Fibroblast of the aortic adventitia (primary cell): ENCODE data around the gene GLMP. TPM values are rescaled to one million over a fixed set of nuclear protein-coding genes. Genes with fewer than 3 reads are reported as not detected.

ENCODE experiments used
- DNase-seq: peaks from one replicate; pipeline ENCODE4 v3.0.0-alpha.2; 2010; ENCODE audit warnings: low read depth
- H3K4me3 ChIP-seq: 2 replicates; pipeline ENCODE4 v1.5.1; 2011; ENCODE audit warnings: low read depth, mild to moderate bottlenecking, control low read depth, low read length, moderate library complexity
- total RNA-seq: library from RNA; depleted of rRNA; stranded (reverse); fragments of >200 nt; gene quantifications from 2 replicates; pipeline ENCODE4 v1.2.3, GENCODE V29; 2012; ENCODE audit warnings: low replicate concordance
- TF ChIP-seq, protein P1 (sequence below): IDR thresholded peaks from 2 replicates; pipeline ENCODE4 v1.5.1; 2011; ENCODE audit warnings: mild to moderate bottlenecking, low read length, control low read depth, inconsistent platforms; ENCODE audit not compliant: insufficient read depth

The GLMP gene
- total RNA-seq, 1 donor, result 62.4 TPM

DNA sequence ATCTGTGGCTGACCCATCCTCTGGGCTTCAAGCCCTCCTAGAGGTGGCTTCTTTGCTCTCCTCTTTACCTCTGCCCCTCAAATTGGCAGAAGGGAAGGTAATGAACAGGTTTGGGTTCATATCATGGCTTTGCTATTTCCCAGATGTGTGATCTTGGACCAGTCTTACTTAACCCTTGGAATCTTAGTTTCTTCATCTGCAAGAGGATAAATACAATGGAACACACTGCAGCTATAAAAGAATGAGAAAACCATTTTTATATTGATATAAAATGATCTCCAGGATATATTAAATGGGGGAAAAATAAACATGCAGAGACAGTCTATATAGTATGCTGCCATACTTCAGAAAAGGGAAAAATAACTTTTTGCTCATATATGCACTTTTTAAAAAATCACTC, 5.6 kb downstream of the GLMP start:
- H3K4me3 ChIP-seq, result no peak overlapping the region
- TF ChIP-seq, protein P1, sequence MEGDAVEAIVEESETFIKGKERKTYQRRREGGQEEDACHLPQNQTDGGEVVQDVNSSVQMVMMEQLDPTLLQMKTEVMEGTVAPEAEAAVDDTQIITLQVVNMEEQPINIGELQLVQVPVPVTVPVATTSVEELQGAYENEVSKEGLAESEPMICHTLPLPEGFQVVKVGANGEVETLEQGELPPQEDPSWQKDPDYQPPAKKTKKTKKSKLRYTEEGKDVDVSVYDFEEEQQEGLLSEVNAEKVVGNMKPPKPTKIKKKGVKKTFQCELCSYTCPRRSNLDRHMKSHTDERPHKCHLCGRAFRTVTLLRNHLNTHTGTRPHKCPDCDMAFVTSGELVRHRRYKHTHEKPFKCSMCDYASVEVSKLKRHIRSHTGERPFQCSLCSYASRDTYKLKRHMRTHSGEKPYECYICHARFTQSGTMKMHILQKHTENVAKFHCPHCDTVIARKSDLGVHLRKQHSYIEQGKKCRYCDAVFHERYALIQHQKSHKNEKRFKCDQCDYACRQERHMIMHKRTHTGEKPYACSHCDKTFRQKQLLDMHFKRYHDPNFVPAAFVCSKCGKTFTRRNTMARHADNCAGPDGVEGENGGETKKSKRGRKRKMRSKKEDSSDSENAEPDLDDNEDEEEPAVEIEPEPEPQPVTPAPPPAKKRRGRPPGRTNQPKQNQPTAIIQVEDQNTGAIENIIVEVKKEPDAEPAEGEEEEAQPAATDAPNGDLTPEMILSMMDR, result no peak
- no peak for DNase-seq

DNA sequence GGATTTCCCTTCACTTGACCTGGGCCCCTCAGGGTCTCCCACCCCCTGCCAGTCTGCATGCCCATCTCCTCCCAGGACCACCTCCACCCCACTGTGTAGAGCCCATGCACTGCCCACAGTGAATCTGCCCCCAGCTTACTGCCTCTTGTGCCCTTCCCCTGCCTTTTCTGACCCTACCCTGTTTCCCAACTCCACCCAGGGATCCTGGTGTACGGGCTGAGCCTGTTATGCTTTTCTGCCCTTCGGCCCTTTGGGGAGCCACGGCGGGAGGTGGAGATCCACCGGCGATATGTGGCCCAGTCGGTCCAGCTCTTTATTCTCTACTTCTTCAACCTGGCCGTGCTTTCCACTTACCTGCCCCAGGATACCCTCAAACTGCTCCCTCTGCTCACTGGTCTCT, 9.4 kb downstream of the GLMP start:
- H3K4me3 ChIP-seq, result no peak overlapping the region
- DNase-seq, result no peak
- TF ChIP-seq, protein P1, result no peak

DNA sequence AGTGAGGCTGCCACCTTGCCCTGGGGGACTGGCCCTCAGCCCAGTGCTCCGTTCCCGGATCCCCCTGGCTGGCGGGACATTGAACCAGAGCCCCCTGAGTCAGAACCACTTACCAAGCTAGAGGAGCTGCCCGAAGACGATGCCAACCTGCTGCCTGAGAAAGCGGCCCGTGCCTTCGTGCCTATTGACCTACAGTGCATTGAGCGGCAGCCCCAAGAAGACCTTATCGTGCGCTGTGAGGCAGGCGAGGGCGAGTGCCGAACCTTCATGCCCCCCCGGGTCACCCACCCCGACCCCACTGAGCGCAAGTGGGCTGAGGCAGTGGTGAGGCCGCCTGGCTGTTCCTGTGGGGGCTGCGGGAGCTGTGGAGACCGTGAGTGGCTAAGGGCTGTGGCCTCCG, 10.0 kb downstream of the GLMP start:
- TF ChIP-seq, protein P1, result no peak
- DNase-seq, result no peak
- no peak overlapping the region for H3K4me3 ChIP-seq

DNA sequence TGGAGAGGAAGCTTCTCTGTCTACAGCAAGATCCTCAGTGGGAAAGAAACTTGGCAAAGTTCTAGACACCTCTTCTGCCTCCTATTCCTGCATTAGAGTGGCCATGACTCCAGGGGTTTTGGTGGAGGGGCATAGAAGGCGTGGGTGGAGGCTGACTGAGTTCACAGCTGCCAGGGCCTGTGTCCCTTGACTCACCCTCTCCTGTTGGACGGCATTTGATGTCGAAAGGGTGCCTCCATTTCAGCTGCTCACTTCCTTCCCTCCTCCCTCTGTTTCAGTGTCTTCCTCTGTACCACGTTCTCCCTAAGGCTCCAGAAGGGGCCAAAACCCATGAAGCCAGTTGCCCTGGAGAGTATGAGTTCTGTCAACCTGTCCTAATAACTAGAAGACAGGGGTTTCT, 10.7 kb downstream of the GLMP start:
- TF ChIP-seq, protein P1, result no peak
- H3K4me3 ChIP-seq, result no peak overlapping the region
- DNase-seq, result no peak

DNA sequence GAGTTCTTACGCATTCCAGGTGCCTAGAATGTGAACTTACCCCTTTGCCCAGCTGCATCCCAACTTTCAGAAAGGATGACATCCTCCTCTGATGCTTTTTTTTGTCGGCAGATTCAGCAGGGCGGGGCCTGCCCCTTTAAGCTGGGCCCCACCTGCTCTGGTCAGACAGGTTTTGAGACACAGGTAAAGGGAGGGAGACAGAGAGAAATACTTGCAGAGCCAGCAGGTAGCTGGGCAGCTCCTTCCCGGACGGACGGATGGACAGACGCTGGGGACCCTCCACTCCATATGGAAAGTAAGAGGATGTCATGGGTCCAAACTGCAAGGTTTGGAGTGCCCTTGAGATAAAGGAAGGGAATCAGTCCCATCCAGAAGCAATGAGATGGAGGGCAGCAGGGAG, 11.4 kb downstream of the GLMP start, which contains the start of gene TMEM79:
Gene TMEM79 (plus strand): TSS at position 214 of the 400 bp plus-strand sequence. CDS start 902 bp downstream, outside the sequence.
- peak within 1 kb of the TSS; percentile 97 for H3K4me3 ChIP-seq
- TF ChIP-seq, protein P1, result no peak
- no peak for DNase-seq

DNA sequence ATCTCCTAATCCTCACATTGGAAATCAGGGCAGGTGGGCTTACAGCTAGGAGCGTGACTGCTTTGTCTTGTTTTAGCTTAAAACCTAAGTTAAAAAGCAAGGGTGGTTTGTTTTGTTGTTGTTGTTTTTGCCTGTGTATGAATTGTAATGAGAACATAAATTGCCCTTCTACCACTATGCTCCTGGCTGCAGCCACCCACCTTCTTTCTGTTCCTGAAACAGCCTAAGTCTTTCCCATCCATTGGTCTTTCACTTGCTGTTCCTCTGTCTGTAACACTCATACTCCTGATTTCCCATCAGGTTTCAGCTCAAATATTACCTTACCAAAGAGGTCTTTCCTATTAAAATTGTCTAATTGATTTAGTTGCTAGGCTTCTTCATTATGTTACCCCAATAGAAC, 12.0 kb downstream of the GLMP start:
- H3K4me3 ChIP-seq, result peak overlapping the region; percentile 97
- DNase-seq, result no peak
- TF ChIP-seq, protein P1, result no peak
